Measurements from ENCODE around the gene CD59. TPM values are rescaled to one million over a fixed set of nuclear protein-coding genes. Genes with fewer than 3 reads are reported as not detected.

The CD59 gene
- polyA plus RNA-seq, 2 of the 4 experiments (the other 2 are of a cell fraction), result 335 to 375 TPM

- H3K4me1 ChIP-seq, result peaks cover 54% of the 10 kb centered on the region
- DNase-seq (ENCODE audit: low read depth in 1 of 2, low spot score in 1 of 2) (no peak), ATAC-seq (no peak), FAIRE-seq (no peak)
- WGBS (ENCODE audit: missing lambda C conversion rate), result 69% methylated on average over 3 of the region's 3 CpGs
- H3K9me3 ChIP-seq, result no peaks in the 10 kb centered on the region
- no peak for TF ChIP-seq JUNB (IDR thresholded peaks at IDR 0.05)
- no peak for TF ChIP-seq RFX5 (IDR thresholded peaks at IDR 0.05)
- TF ChIP-seq NPAS2 (CRISPR knock-in tag; IDR thresholded peaks at IDR 0.05; ENCODE audit: borderline replicate concordance), result no peak
- TF ChIP-seq PHF8 (IDR thresholded peaks at IDR 0.05; ENCODE audit: borderline replicate concordance, low read depth), result no peak
- TF ChIP-seq ZC3H11A (IDR thresholded peaks at IDR 0.05), result no peak
- no peak for TF ChIP-seq TP53 (CRISPR knock-in tag; IDR thresholded peaks at IDR 0.05)
- TF ChIP-seq, protein P1, sequence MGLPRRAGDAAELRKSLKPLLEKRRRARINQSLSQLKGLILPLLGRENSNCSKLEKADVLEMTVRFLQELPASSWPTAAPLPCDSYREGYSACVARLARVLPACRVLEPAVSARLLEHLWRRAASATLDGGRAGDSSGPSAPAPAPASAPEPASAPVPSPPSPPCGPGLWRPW (IDR thresholded peaks at IDR 0.05), result no peak
- TF ChIP-seq EHMT2 (IDR thresholded peaks at IDR 0.05; ENCODE audit: low read depth), result no peak
- TF ChIP-seq BHLHE40 (IDR thresholded peaks at IDR 0.05; ENCODE audit: low read depth, low read length), result no peak
- no peak for TF ChIP-seq HEYL (CRISPR knock-in tag; IDR thresholded peaks at IDR 0.05)
- TF ChIP-seq POLR2AphosphoS2 (conservative IDR thresholded peaks at IDR 0.05; ENCODE audit: low read length), result no peak
- TF ChIP-seq CHD4 (IDR thresholded peaks at IDR 0.05; ENCODE audit: borderline replicate concordance), result no peak
- no peak for TF ChIP-seq FOXS1 (CRISPR knock-in tag; IDR thresholded peaks at IDR 0.05)
- no peak for TF ChIP-seq CEBPB (IDR thresholded peaks at IDR 0.05)
- no peak for TF ChIP-seq PBX3 (IDR thresholded peaks at IDR 0.05)
- no peak for TF ChIP-seq USF2 (IDR thresholded peaks at IDR 0.05)
- TF ChIP-seq MYC (IDR thresholded peaks at IDR 0.05; ENCODE audit: borderline replicate concordance, low read length), result no peak
- no peak for TF ChIP-seq SREBF2 (IDR thresholded peaks at IDR 0.05)
- no peak for TF ChIP-seq HOXB13 (CRISPR knock-in tag; IDR thresholded peaks at IDR 0.05; ENCODE audit: low read depth)
- H3K4me2 ChIP-seq, result no peak overlapping the region
- POLR2A ChIA-PET, result no interaction called here
- CTCF ChIA-PET, result no interaction called here
- no peak overlapping the region for H3K4me3 ChIP-seq
- no peak overlapping the region for H3K27ac ChIP-seq
Measured at GRCh38 chr11:33712436-33712835, 23.8 kb downstream of the CD59 start.

- FAIRE-seq (no peak), ATAC-seq (no peak), DNase-seq (ENCODE audit: low read depth in 1 of 2, low spot score in 1 of 2) (no peak)
- 84% methylated on average over 3 of the region's 3 CpGs for WGBS (ENCODE audit: missing lambda C conversion rate)
- CTCF ChIA-PET, result interaction anchor here (1.0 to 2.1 kb wide), 10 partner anchors 15 to 380 kb away, joined by 3 to 7 read pairs (median 4); no protein-coding TSS in a partner anchor
- 0 out of 6 replicates have a peak overlapping the region, but pooled peaks of 1 of the 2 experiments have one; percentile 0 for H3K27ac ChIP-seq
- POLR2A ChIA-PET, result no interaction called here
- peaks cover 57% of the 10 kb centered on the region for H3K4me1 ChIP-seq
- H3K4me3 ChIP-seq, result no peak overlapping the region
- H3K4me2 ChIP-seq, result no peak overlapping the region
- H3K9me3 ChIP-seq, result no peaks in the 10 kb centered on the region
- TF ChIP-seq NFE2L2 (conservative IDR thresholded peaks at IDR 0.05; ENCODE audit: low read length), result no peak
- TF ChIP-seq, protein P2, sequence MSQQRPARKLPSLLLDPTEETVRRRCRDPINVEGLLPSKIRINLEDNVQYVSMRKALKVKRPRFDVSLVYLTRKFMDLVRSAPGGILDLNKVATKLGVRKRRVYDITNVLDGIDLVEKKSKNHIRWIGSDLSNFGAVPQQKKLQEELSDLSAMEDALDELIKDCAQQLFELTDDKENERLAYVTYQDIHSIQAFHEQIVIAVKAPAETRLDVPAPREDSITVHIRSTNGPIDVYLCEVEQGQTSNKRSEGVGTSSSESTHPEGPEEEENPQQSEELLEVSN (IDR thresholded peaks at IDR 0.05; ENCODE audit: borderline replicate concordance, low read depth), result no peak
- TF ChIP-seq MAX (IDR thresholded peaks at IDR 0.05), result no peak
- no peak for TF ChIP-seq ESRRA (IDR thresholded peaks at IDR 0.05; ENCODE audit: borderline replicate concordance, low read length)
- no peak for TF ChIP-seq EHF (CRISPR knock-in tag; IDR thresholded peaks at IDR 0.05)
- TF ChIP-seq BCL3 (IDR thresholded peaks at IDR 0.05), result no peak
- no peak for TF ChIP-seq RARB (CRISPR knock-in tag; IDR thresholded peaks at IDR 0.05)
- TF ChIP-seq PBX3 (IDR thresholded peaks at IDR 0.05), result no peak
- no peak for TF ChIP-seq EP300 (IDR thresholded peaks at IDR 0.05)
- TF ChIP-seq MAFK (IDR thresholded peaks at IDR 0.05; ENCODE audit: partially characterized antibody), result no peak
- TF ChIP-seq, protein P3, sequence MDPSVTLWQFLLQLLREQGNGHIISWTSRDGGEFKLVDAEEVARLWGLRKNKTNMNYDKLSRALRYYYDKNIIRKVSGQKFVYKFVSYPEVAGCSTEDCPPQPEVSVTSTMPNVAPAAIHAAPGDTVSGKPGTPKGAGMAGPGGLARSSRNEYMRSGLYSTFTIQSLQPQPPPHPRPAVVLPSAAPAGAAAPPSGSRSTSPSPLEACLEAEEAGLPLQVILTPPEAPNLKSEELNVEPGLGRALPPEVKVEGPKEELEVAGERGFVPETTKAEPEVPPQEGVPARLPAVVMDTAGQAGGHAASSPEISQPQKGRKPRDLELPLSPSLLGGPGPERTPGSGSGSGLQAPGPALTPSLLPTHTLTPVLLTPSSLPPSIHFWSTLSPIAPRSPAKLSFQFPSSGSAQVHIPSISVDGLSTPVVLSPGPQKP (IDR thresholded peaks at IDR 0.05; ENCODE audit: low read depth, low read length), result no peak
- no peak for TF ChIP-seq POLR2A (IDR thresholded peaks at IDR 0.05; ENCODE audit: low read length)
- no peak for TF ChIP-seq EHMT2 (IDR thresholded peaks at IDR 0.05; ENCODE audit: low read depth)
- TF ChIP-seq POLR2AphosphoS2 (conservative IDR thresholded peaks at IDR 0.05; ENCODE audit: low read length), result no peak
- TF ChIP-seq, protein P4, sequence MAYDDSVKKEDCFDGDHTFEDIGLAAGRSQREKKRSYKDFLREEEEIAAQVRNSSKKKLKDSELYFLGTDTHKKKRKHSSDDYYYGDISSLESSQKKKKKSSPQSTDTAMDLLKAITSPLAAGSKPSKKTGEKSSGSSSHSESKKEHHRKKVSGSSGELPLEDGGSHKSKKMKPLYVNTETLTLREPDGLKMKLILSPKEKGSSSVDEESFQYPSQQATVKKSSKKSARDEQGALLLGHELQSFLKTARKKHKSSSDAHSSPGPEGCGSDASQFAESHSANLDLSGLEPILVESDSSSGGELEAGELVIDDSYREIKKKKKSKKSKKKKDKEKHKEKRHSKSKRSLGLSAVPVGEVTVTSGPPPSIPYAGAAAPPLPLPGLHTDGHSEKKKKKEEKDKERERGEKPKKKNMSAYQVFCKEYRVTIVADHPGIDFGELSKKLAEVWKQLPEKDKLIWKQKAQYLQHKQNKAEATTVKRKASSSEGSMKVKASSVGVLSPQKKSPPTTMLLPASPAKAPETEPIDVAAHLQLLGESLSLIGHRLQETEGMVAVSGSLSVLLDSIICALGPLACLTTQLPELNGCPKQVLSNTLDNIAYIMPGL (CRISPR knock-in tag; IDR thresholded peaks at IDR 0.05; ENCODE audit: borderline replicate concordance), result no peak
Measured at GRCh38 chr11:33709466-33709865, 26.8 kb downstream of the CD59 start.

All from A549 (cell line).